Endometrial microvascular endothelial cells (primary cell): ENCODE measurements around the gene CAMSAP1. TPM values are rescaled to one million over a fixed set of nuclear protein-coding genes. Genes with fewer than 3 reads are reported as not detected.

ENCODE experiments used
- in situ Hi-C: cut with HindIII; loops from 2 replicates; pipeline ENCODE4 v1.10.0; 2017; ENCODE audit warnings: low sequenced_read_pairs, low pct_unique_long_range_greater_than_20kb; ENCODE audit errors: inconsistent ontology term
- total RNA-seq: library from RNA; depleted of rRNA; stranded (reverse); fragments of >200 nt; gene quantifications from one replicate; pipeline ENCODE4 v1.2.3, GENCODE V29; 2015; ENCODE audit errors: inconsistent ontology term

CAMSAP1 gene
- total RNA-seq, 1 donor from 2014 or later = 19.1 TPM

DNA sequence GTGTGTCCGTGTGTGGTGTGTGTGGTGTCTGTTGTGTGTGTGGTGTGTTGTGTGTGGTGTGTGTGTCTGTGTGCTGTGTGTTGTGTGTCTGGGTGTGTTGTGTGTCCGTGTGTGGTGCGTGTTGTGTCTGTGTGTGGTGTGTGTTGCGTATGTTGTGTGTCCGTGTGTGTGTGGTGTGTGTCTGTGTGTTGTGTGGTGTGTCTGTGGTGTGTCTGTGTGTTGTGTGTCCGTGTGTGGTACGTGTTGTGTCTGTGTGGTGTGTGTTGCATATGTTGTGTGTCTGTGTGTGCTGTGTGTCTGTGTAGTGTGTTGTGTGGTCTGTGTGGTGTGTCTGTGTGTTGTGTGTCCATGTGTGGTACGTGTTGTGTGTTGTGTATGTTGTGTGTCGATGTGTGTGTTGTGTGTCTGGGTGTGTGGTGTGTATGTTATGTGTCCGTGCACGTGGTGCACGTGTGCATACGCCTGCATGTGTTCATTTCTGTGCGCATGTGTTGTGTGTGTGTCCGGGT, 133.1 kb downstream of the CAMSAP1 start:
- in situ Hi-C loops = no loop called here

DNA sequence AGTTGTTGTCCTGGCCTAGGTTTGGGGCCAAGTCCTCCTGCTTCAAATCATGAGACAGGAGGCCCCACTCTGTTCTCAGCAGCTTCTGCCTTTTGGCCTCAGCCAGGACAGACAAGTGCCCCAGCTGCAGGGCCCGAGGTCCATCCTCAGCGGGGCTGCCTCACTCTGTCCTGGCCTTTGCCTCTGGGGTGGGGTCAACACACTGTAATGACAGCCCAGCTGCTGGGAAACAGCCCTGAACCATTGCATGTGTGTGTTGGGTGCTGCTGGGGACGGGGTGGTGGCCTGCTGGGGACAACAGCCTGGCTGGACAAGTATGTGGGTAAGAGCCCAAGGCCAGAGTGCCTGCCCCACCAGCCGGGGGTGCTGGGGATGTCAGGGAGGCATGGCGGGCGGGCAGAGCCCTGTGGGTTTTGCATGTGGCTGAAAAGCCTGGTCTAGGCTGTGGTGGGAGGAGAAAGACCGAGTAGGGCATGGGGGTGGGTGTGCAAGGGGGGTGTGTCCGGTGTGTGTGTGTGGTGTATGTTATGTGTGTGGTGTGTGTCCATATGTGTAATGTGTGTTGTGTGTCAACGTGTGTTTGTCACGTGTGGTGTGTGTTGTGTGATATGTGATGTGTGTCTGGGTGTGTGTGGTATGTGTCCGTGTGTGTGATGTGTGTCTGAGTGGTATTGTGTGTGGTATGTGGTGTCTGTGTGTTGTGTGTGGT, 133.7 kb downstream of the CAMSAP1 start:
- in situ Hi-C loops = no loop called here

DNA sequence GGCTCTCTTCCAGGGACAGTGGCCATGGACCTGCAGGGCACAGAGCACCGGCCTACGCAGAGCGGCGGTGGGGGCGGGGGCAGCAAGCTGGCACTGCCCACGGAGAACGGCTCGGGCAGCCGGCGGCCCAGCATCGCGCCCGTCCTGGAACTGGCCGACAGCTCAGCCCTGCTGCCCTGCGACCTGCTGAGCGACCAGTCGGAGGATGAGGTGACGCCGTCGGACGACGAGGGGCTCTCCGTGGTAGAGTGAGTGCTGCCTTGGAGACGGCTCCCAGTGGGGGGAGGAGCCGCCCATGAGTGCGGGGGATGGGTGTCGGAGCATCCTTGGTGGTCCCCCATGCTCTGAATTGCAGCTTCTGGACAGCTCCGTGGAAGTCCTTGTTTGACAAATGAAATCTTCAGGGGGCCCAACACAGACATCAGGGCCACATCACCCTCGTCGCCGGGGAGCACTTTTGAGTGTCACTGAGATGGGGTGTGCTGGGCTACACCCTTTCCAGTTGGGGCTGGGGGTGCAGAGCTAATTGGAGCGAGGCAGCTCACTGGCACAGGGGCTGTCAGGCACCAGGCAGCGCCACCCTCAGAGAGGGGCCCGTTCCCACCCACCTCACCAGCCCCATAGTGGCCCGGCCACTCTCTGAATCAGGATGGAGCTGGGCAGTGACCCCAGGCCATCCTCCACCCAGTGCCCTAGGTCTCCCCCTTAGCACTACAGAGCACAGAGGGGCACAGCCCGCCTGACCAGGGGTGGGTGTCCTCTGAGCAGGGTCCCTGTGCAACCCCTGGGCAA, 134.4 kb downstream of the CAMSAP1 start:
- in situ Hi-C loops = no loop called here

DNA sequence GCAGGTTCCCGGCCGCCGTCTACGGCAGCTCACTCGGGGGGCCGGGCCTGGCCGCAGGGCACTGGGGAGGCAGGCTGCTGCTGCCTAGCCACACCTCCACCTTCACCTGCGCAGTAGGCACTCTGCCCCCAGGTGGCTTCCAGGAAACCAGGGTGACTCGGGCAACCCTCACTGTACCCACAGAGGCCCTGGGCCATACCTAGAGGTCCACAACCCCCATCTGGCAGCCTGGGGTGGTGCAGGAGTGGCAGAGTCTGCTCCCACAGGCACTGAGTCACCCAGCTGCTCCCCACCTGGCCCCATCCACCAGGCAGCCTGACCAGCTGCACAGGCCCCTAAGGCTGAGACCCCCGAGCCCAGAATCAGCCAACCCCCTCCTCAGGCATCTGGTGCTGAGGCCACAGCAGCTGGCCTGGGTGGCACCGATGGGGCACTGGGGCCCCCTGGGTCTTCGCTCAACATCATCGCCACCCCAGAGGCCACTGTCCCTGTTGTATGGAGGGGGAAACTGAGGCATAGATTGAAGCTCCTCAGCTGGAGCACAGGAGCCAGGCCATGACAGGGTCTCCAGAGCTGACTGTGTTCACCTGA, 135.2 kb downstream of the CAMSAP1 start:
- in situ Hi-C loops = no loop called here

DNA sequence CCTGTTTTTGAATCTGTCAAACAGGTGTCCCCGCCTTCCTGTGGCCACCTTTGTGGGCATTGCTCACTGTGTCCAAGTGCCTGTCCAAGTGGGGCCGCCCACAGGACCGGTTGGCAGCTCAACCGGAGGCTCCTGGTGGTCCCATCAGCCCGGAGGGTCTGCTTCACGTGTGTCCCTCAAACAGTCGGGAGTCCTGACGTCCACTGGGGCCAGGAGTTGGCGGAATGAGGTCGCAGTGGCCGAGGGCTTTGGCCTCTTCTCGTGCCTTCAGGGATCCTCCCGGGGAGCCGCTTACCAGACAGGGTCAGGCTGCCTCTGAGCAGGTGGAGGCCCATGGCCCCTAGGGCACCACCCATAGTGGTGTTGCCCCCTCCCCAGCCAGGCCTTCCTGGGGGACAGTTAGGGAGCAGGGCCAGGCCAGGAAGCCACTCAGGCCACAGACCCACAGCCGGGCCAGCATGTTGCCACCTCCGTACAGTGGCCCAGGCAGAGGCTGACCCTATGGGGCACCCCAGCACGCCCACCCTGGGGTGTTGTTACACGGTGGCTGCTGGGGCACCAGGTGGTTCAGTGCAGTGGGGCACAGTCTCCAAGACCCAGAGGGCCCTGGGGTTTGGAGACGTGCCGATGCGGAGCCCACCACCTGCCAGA, 135.8 kb downstream of the CAMSAP1 start:
- in situ Hi-C loops = no loop called here

DNA sequence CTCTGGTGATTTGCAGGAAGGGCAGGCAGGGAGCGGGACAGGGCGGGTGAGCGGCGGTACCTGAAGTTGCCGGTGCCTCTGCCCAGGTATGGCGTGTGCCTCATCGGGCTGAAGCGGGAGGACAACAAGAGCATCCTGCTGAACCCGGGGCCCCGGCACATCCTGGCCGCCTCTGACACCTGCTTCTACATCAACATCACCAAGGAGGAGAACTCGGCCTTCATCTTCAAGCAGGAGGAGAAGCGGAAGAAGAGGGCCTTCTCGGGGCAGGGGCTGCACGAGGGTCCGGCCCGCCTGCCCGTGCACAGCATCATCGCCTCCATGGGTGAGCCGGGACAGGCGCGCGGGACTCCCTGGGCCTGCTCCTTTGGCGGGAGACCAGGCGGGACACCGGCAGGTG, 136.6 kb downstream of the CAMSAP1 start:
- in situ Hi-C loops = no loop called here

DNA sequence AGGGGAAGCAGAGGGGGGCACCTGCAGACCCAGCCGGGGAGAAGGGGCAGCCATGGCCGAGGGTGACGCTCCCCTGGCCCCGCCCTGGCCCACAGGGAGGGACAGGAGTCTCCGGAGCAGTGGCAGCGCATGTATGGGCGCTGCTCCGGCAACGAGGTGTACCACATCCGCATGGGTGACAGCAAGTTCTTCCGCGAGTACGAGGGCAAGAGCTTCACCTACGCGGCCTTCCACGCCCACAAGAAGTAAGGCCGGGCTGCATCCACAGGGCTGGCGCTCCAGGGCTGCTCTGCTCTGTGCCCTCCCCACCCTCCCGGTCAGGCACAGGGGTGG, 137.2 kb downstream of the CAMSAP1 start:
- in situ Hi-C loops = no loop called here

DNA sequence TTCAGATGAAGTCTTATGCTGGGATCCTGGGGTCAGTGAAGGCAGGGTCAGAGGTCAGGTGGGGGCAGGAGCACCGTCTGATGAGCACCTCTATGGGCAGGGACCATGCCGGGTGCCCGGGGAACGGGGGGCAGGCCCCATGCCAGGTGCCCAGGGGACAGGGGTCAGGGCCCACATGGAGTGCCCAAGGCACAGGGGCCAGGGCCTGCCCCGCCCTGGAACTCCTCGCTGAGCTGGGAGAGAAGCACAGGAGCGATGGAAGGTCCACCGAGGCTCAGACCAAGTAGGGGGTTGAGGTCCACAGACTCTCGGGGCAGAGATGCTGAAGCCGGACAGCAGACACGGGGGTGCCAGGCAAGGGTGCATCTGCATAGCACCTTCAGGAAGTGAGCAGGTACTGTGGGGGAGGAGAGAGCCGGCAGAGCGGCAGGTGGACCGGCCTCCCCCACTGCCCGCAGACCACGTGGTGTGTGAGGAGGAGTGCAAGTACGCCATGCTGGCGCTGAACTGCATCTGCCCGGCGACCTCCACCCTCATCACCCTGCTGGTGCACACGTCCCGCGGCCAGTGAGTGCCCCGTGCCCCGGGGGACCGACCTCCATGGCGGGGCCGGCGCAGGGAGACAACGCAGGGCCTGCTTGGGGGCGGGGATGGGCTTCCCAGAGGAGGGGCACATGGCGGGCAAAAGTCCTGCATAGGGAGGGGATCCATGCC, 137.7 kb downstream of the CAMSAP1 start:
- in situ Hi-C loops = no loop called here

DNA sequence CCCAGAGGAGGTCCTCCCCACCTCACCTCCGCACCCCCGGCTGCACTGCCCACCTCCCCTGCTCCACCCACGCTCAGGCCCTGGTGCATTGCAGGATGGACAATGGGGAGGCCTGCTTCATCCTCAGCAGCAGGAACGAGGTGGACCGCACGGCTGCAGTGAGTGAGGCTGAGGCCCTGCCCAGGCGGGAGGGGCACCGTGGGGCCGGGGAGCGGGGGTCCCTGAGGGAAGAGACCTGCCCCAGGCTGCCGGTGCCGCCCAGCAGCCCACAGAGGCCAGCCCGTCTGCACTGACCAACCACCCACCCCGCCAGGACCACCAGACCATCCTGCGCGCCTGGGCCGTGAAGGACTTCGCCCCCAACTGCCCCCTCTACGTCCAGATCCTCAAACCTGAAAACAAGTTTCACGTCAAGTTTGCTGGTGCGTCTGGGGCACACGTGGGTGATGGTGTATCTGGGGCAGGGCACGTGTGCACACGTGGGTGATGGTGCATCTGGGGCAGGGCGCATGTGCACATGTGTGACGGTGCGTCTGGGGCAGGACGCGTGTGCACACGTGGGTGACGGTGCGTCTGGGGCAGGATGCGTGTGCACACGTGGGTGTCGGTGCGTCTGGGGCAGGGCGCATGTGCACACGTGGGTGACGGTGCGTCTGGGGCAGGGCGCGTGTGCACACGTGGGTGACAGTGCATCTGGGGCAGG, 138.7 kb downstream of the CAMSAP1 start:
- in situ Hi-C loops = no loop called here

DNA sequence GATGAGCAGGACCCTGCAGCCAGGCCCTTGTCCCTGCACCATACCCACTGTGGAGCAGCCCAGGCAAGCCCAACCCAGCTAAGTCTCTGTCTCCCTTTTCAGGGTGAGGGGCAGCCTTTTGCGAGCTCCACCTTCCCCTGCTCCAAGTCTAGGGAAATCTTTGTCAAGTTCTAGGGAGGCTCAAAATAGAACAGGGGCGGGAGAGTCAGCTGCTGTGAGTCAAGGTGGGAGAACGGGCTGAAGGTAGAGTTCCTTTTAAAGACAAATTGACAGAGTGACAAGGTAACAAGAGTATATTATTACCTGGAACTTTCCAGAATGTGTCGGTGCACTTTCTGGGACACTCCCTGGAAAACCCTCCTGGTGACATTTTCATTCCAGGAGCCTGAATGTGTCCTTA, 140.6 kb downstream of the CAMSAP1 start:
- in situ Hi-C loops = no loop called here

DNA sequence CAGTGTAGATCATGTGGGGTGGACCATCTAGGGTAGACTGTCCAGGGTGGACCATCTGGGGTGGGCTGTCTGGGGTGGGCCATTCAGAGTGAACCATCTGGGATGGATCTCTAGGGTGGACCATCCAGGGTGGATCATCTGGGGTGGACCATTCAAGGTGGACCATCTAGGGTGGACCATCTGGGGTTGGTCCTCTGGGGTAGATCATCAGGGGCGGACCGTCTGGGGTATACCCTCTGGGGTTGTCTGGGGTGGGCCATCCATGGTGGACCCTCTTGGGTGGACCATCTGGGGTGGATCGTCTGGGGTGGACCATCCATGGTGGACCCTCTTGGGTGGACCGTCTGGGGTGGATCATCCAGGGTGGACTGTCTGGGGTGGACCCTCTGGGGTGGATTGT, 141.1 kb downstream of the CAMSAP1 start:
- in situ Hi-C loops = no loop called here

DNA sequence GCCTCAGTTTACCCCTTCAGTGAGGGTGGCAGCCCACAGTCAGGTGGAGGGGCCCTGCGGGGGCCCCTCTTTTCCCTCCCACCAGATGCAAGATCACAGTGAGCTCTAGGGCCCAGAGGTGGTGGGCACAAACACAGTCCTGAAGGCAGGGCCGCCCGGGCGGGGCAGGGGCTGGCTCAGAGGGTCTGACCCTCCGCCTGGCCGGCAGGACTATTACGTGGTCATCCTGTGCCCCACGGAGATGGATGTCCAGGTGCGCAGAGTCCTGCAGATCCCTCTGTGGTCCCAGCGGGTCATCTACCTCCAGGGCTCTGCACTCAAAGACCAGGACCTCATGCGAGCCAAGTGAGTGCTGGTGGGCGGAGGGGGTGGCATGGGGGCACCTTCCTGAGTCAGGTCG, 141.9 kb downstream of the CAMSAP1 start:
- in situ Hi-C loops = no loop called here

DNA sequence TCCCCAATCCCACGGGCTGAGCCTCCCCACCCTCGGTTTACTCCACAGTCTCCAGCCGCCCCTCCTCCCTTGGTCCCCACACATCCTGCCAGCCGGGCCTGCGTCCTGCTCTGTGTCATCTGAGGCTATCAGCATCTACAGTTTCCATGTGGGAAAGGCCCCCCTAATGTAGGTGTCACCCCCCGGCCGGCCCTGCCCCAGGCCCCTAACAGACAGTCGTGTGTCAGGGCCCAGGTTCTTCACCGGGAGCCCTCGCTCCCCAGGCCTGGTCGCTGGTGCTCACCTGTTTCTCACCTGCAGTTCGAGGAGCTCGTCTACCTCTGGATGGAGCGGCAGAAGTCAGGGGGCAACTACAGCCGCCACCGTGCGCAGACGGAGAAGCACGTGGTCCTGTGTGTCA, 142.6 kb downstream of the CAMSAP1 start:
- in situ Hi-C loops = no loop called here

DNA sequence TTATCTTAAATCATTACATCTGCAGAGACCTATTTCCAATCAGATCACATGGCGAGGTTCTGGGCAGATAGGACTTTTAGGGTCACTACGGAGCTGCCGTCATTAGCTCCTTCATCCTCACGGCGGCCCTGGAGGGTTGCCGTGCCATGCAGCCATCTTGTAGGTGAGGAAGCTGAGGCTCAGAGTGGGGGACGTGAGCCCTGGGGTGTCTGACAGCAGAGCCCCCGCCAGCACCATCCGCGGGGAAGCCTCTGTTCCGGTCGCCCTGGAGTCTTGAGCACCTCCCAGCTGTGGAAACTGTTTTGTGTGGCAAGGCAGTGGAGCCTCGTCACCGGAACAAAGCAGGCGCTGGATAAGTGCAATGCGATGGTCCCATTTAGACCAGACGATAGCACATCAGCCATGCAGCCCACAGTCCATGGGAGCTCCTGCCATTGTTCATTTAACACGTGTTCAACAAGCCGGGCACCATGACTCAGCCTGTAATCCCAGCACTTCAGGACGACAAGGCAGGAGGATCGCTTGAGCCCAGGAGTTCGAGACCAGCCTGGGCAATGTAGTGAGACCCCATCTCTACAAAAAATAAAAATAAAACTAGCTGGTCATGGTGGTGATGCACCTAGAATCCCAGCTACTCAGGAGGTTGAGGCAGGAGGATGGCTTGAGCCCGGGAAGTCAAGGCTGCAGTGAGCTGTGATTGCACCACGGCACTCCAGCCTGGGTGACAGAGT, 143.5 kb downstream of the CAMSAP1 start:
- in situ Hi-C loops = no loop called here

DNA sequence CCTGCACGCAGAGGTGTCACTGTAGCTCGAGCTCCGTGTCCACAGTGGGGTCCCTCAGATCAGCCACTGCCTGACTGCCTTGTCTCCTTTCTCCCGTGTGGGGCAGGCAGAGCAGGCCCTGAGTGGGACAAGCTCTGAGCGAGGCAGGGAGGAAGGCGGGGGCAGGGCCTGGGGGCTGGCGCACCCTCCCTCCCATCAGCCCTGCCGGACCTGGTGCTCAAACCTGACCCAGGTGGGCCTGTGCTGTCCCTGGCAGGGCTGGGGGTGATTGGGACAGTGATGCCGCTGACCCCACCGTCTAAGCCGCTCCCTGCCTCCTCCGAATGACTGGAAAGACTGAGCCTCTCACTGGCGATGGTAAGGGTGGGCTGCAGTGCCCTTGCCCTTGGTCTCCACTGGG, 144.4 kb downstream of the CAMSAP1 start:
- in situ Hi-C loops = no loop called here

DNA sequence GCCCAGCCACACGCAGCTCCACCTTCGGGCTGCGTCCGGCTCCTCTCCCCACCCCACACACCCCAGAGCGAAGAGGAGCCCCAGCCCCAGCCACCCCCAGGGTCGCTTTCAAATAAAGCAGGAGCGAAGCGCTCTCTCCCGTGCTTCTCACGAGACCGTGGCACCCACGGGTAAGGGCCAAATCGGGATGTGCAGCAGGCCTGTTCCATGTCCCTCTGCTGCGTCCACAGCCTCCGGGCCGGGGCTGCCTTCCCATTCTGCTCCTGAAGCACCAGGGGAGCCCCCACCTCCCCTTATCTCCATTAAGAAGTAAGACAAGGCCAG, 145.5 kb downstream of the CAMSAP1 start:
- in situ Hi-C loops = no loop called here

DNA sequence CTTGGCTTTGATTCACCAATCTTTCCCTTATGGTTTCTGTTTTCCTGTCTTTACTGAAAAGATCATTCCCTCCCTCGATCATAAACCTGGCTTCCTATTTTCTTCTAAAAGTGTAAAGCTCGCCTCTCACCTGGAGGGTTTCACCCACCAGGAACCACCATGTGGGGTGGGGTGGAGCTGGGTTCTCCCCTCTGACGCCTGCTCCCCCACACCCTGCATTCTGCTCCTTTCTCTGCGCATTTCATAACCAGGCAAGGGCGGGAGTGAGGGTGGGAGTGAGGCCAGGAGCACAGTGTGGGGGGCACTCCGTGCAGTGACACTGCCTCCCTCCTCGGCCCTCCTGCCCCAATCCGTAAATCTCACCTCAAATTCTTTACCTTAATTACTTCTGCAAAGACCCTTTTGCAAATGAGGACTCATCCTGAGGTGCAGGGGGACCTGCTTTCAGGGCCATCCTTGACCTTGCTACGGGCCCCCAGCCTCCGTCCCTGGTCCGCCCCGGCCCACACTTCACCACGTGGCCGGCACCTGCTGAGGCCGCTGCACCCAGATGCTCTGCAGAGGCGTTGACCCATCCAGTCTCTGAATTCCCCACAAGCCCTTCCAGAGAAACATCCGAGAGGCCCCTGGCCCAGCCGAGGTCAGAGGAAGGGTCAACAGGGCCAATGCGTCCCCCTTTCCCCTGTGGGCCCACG, 146.0 kb downstream of the CAMSAP1 start:
- in situ Hi-C loops = no loop called here
